ENCODE data around the gene CHST11. TPM values are rescaled to one million over a fixed set of nuclear protein-coding genes. Genes with fewer than 3 reads are reported as not detected.
A peak's percentile ranks its signal among the peaks of the same experiment; 100 is the strongest.

CHST11 gene
- total and polyA plus RNA-seq, 7 experiments from 2014 or later = 23.4 to 74.3 (median 32.0) TPM

- ATAC-seq (peak; percentile 58), DNase-seq (no peak)
- intact Hi-C loops (cut with micrococcal nuclease) = loop anchor here in 1 of 2 donors (2.0 kb wide), 1 partner anchor 37 kb away; no protein-coding TSS in a partner anchor
- Histone ChIP-seq H3K27ac (ENCODE audit: low read depth, low read length) (no peak overlapping the region), H3K4me3 (ENCODE audit: low read length) (no peak overlapping the region), H3K4me1 (ENCODE audit: control insufficient read depth in 2 of 2, insufficient read depth in 2 of 2, low read length in 2 of 2) (peaks cover 19 to 38% of the 10 kb centered on the region in 2 donors), H3K36me3 (ENCODE audit: control insufficient read depth in 2 of 3, insufficient read depth in 3 of 3, low read length in 3 of 3) (no peaks in the 10 kb centered on the region), H3K27me3 (ENCODE audit: control insufficient read depth in 2 of 2, insufficient read depth in 2 of 2, low read length in 2 of 2) (no peaks in the 10 kb centered on the region), H3K9me3 (ENCODE audit: control insufficient read depth in 2 of 3, low read length in 3 of 3) (no peaks in the 10 kb centered on the region)
- POLR2A ChIA-PET = no interaction called here
- Mint-ChIP-seq H3K4me3 (no peak overlapping the region), H3K4me1 (peaks cover 45 to 71% (median 60%) of the 10 kb centered on the region in 7 donors), H3K27me3 (no peaks in the 10 kb centered on the region), H3K36me3 (peaks cover 0 to 7% (median 3%) of the 10 kb centered on the region in 5 donors), H3K27ac (peak overlapping the region in 2 of 9 donors; percentile 16 to 65), H3K9me3 (no peaks in the 10 kb centered on the region)
- CTCF ChIA-PET = interaction anchor here (1.3 kb wide), 1 partner anchor 352 kb away, joined by 4 read pairs; no protein-coding TSS in a partner anchor
Measured at GRCh38 chr12:104733717-104734175, 277.0 kb downstream of the CHST11 start.

GRCh38 chr12:104734541-104735095 is 277.9 kb downstream of the CHST11 start:
- peak overlapping the region in 3 of 9 donors; percentile 47 to 72 (median 72) for H3K27ac Mint-ChIP-seq
- Histone ChIP-seq H3K27me3 (ENCODE audit: control insufficient read depth in 2 of 2, insufficient read depth in 2 of 2, low read length in 2 of 2) (no peaks in the 10 kb centered on the region), H3K4me1 (ENCODE audit: control insufficient read depth in 2 of 2, insufficient read depth in 2 of 2, low read length in 2 of 2) (peaks cover 20 to 44% of the 10 kb centered on the region in 2 donors), H3K9me3 (ENCODE audit: control insufficient read depth in 2 of 3, low read length in 3 of 3) (no peaks in the 10 kb centered on the region), H3K36me3 (ENCODE audit: control insufficient read depth in 2 of 3, insufficient read depth in 3 of 3, low read length in 3 of 3) (no peaks in the 10 kb centered on the region), H3K27ac (ENCODE audit: low read depth, low read length) (no peak overlapping the region), H3K4me3 (ENCODE audit: low read length) (no peak overlapping the region)
- ChIA-PET POLR2A (interaction anchor here (1.0 kb wide), 1 partner anchor 14 kb away, joined by 3 read pairs; no protein-coding TSS in a partner anchor), CTCF (interaction anchor here (1.3 kb wide), 1 partner anchor 353 kb away, joined by 4 read pairs; no protein-coding TSS in a partner anchor)
- DNase-seq (no peak), ATAC-seq (no peak)
- H3K36me3 Mint-ChIP-seq = peaks cover 0 to 3% (median under 1%) of the 10 kb centered on the region in 5 donors
- H3K4me3 Mint-ChIP-seq = peak overlapping the region in 1 of 10 donors; percentile 56
- H3K9me3 Mint-ChIP-seq = no peaks in the 10 kb centered on the region
- intact Hi-C loops (cut with micrococcal nuclease) = loop anchor here in 1 of 2 donors (5.0 kb wide), 1 partner anchor 223 kb away; the partner anchor contains the start of gene SLC41A2
- no peaks in the 10 kb centered on the region for H3K27me3 Mint-ChIP-seq
- H3K4me1 Mint-ChIP-seq = peaks cover 53 to 73% (median 65%) of the 10 kb centered on the region in 7 donors

- ATAC-seq (no peak), DNase-seq (no peak)
- Mint-ChIP-seq H3K36me3 (peaks cover 0 to 4% (median 0%) of the 10 kb centered on the region in 5 donors), H3K4me1 (peaks cover 60 to 84% (median 74%) of the 10 kb centered on the region in 7 donors), H3K27ac (peak overlapping the region in 5 of 9 donors; percentile 43 to 88 (median 65)), H3K9me3 (no peaks in the 10 kb centered on the region), H3K4me3 (no peak overlapping the region), H3K27me3 (no peaks in the 10 kb centered on the region)
- H3K4me1 ChIP-seq (ENCODE audit: control insufficient read depth in 2 of 2, insufficient read depth in 2 of 2, low read length in 2 of 2) = peaks cover 28 to 56% of the 10 kb centered on the region in 2 donors
- CTCF ChIA-PET = no interaction called here
- H3K4me3 ChIP-seq (ENCODE audit: low read length) = no peak overlapping the region
- H3K27ac ChIP-seq (ENCODE audit: low read depth, low read length) = no peak overlapping the region
- no peaks in the 10 kb centered on the region for H3K9me3 ChIP-seq (ENCODE audit: control insufficient read depth in 2 of 3, low read length in 3 of 3)
- POLR2A ChIA-PET = interaction anchor here (1.0 kb wide), 1 partner anchor 15 kb away, joined by 3 read pairs; no protein-coding TSS in a partner anchor
- H3K27me3 ChIP-seq (ENCODE audit: control insufficient read depth in 2 of 2, insufficient read depth in 2 of 2, low read length in 2 of 2) = no peaks in the 10 kb centered on the region
- intact Hi-C loops (cut with micrococcal nuclease) = loop anchor here in 1 of 2 donors (5.0 kb wide), 1 partner anchor 222 kb away; the partner anchor contains the start of gene SLC41A2
- H3K36me3 ChIP-seq (ENCODE audit: control insufficient read depth in 2 of 3, insufficient read depth in 3 of 3, low read length in 3 of 3) = no peaks in the 10 kb centered on the region
Measured at GRCh38 chr12:104735801-104736200, 279.1 kb downstream of the CHST11 start.

GRCh38 chr12:104736307-104736706 is 279.6 kb downstream of the CHST11 start:
- POLR2A ChIA-PET = no interaction called here
- Mint-ChIP-seq H3K9me3 (no peaks in the 10 kb centered on the region), H3K27ac (peak overlapping the region in 4 of 9 donors; percentile 43 to 72 (median 54)), H3K4me1 (peaks cover 62 to 85% (median 79%) of the 10 kb centered on the region in 7 donors), H3K36me3 (peaks cover 0 to 5% (median 4%) of the 10 kb centered on the region in 5 donors), H3K4me3 (no peak overlapping the region), H3K27me3 (no peaks in the 10 kb centered on the region)
- ATAC-seq (no peak), DNase-seq (no peak)
- Histone ChIP-seq H3K4me1 (ENCODE audit: control insufficient read depth in 2 of 2, insufficient read depth in 2 of 2, low read length in 2 of 2) (peaks cover 30 to 61% of the 10 kb centered on the region in 2 donors), H3K9me3 (ENCODE audit: control insufficient read depth in 2 of 3, low read length in 3 of 3) (no peaks in the 10 kb centered on the region), H3K4me3 (ENCODE audit: low read length) (no peak overlapping the region), H3K27ac (ENCODE audit: low read depth, low read length) (no peak overlapping the region), H3K36me3 (ENCODE audit: control insufficient read depth in 2 of 3, insufficient read depth in 3 of 3, low read length in 3 of 3) (no peaks in the 10 kb centered on the region), H3K27me3 (ENCODE audit: control insufficient read depth in 2 of 2, insufficient read depth in 2 of 2, low read length in 2 of 2) (no peaks in the 10 kb centered on the region)
- CTCF ChIA-PET = no interaction called here
- intact Hi-C loops (cut with micrococcal nuclease) = loop anchor here in 1 of 2 donors (5.0 kb wide), 1 partner anchor 221 kb away; the partner anchor contains the start of gene SLC41A2

GRCh38 chr12:104737113-104737512 is 280.4 kb downstream of the CHST11 start:
- Histone ChIP-seq H3K9me3 (ENCODE audit: control insufficient read depth in 2 of 3, low read length in 3 of 3) (no peaks in the 10 kb centered on the region), H3K27ac (ENCODE audit: low read depth, low read length) (no peak overlapping the region), H3K27me3 (ENCODE audit: control insufficient read depth in 2 of 2, insufficient read depth in 2 of 2, low read length in 2 of 2) (no peaks in the 10 kb centered on the region), H3K4me1 (ENCODE audit: control insufficient read depth in 2 of 2, insufficient read depth in 2 of 2, low read length in 2 of 2) (peaks cover 30 to 62% of the 10 kb centered on the region in 2 donors), H3K4me3 (ENCODE audit: low read length) (no peak overlapping the region), H3K36me3 (ENCODE audit: control insufficient read depth in 2 of 3, insufficient read depth in 3 of 3, low read length in 3 of 3) (no peaks in the 10 kb centered on the region)
- peaks cover 0 to 5% (median 4%) of the 10 kb centered on the region in 5 donors for H3K36me3 Mint-ChIP-seq
- H3K27me3 Mint-ChIP-seq = no peaks in the 10 kb centered on the region
- POLR2A ChIA-PET = no interaction called here
- H3K4me3 Mint-ChIP-seq = no peak overlapping the region
- peak overlapping the region in 6 of 9 donors; percentile 18 to 81 (median 34) for H3K27ac Mint-ChIP-seq
- intact Hi-C loops (cut with micrococcal nuclease) = loop anchor here in 1 of 2 donors (5.0 kb wide), 1 partner anchor 220 kb away; the partner anchor contains the start of gene SLC41A2
- no peak for ATAC-seq
- CTCF ChIA-PET = no interaction called here
- no peaks in the 10 kb centered on the region for H3K9me3 Mint-ChIP-seq
- DNase-seq = no peak
- peaks cover 68 to 88% (median 80%) of the 10 kb centered on the region in 7 donors for H3K4me1 Mint-ChIP-seq

GRCh38 chr12:104737791-104738301 is 281.1 kb downstream of the CHST11 start:
- ChIA-PET POLR2A (no interaction called here), CTCF (interaction anchor here (0.6 kb wide), 1 partner anchor 9 kb away, joined by 4 read pairs; no protein-coding TSS in a partner anchor)
- H3K9me3 ChIP-seq (ENCODE audit: control insufficient read depth in 2 of 3, low read length in 3 of 3) = no peaks in the 10 kb centered on the region
- ATAC-seq (no peak), DNase-seq (no peak)
- no peaks in the 10 kb centered on the region for H3K36me3 ChIP-seq (ENCODE audit: control insufficient read depth in 2 of 3, insufficient read depth in 3 of 3, low read length in 3 of 3)
- intact Hi-C loops (cut with micrococcal nuclease) = loop anchor here in 1 of 2 donors (5.0 kb wide), 1 partner anchor 219 kb away; the partner anchor contains the start of gene SLC41A2
- H3K4me1 Mint-ChIP-seq = peaks cover 68 to 87% (median 79%) of the 10 kb centered on the region in 7 donors
- H3K9me3 Mint-ChIP-seq = peaks cover 0 to under 1% (median 0%) of the 10 kb centered on the region in 11 donors
- no peak overlapping the region for H3K4me3 Mint-ChIP-seq
- no peak overlapping the region for H3K4me3 ChIP-seq (ENCODE audit: low read length)
- no peaks in the 10 kb centered on the region for H3K27me3 Mint-ChIP-seq
- H3K27me3 ChIP-seq (ENCODE audit: control insufficient read depth in 2 of 2, insufficient read depth in 2 of 2, low read length in 2 of 2) = no peaks in the 10 kb centered on the region
- peaks cover 30 to 62% of the 10 kb centered on the region in 2 donors for H3K4me1 ChIP-seq (ENCODE audit: control insufficient read depth in 2 of 2, insufficient read depth in 2 of 2, low read length in 2 of 2)
- no peak overlapping the region for H3K27ac ChIP-seq (ENCODE audit: low read depth, low read length)
- peak overlapping the region in 6 of 9 donors; percentile 10 to 92 (median 31) for H3K27ac Mint-ChIP-seq
- peaks cover 0 to 5% (median 4%) of the 10 kb centered on the region in 5 donors for H3K36me3 Mint-ChIP-seq
